GM12892 (cell line): ENCODE measurements around the gene TMEM184C.

Experiments
- POLR2A ChIP-seq: IDR thresholded peaks from 2 replicates; pipeline ENCODE4 v1.6.1; 2011; ENCODE audit warnings: low read depth, low read length, control low read depth
- POLR2AphosphoS5 ChIP-seq: IDR thresholded peaks from 2 replicates; pipeline ENCODE4 v1.6.1; 2011; ENCODE audit warnings: low read depth, low read length, control low read depth
- TAF1 ChIP-seq: IDR thresholded peaks from 2 replicates; pipeline ENCODE4 v1.6.1; 2011; ENCODE audit warnings: low read depth, mild to moderate bottlenecking, control low read depth, low read length, borderline replicate concordance

DNA sequence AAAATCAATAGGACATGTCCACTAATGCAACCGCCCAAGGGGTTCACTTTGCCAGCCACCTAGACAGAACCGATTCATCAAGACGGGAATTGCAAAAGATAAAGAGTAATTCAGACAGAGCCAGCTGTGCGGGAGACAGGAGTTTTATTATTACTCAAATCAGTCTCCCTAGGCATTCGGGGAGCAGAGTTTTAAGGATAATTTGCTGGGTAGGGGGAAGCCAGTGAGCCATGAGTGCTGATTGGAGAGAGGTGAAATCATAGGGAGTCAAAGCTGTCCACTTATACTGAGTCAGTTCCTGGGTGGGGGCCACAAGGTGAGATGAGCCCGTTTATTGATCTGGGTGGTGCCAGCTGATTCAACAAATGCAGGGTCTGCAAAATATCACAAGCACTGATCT lies 8.5 kb downstream of the TMEM184C start:
- TF ChIP-seq POLR2A: no peak
- no peak for TF ChIP-seq TAF1
- TF ChIP-seq POLR2AphosphoS5: no peak
